ENCODE results near the gene HMCN1. TPM values are rescaled to one million over a fixed set of nuclear protein-coding genes. Genes with fewer than 3 reads are reported as not detected.

Gene HMCN1
- total and polyA plus RNA-seq, 2 experiments from 2014 or later: 1.6 to 8.7 TPM

GRCh38 chr1:185696422-185697150 lies 37.6 kb upstream of the HMCN1 start:
- H3K4me2 ChIP-seq: no peak overlapping the region
- H3K27ac ChIP-seq (ENCODE audit: low read depth): no peak overlapping the region
- H3K27me3 ChIP-seq (ENCODE audit: insufficient read depth): peaks cover 22% of the 10 kb centered on the region; the same call in 1 of the 2 replicates
- H3K36me3 ChIP-seq (ENCODE audit: insufficient read depth): no peaks in the 10 kb centered on the region
- peaks cover 4% of the 10 kb centered on the region for H3K4me1 ChIP-seq (ENCODE audit: insufficient read depth)
- peaks cover 26% of the 10 kb centered on the region for H3K4me1 Mint-ChIP-seq
- TF ChIP-seq EZH2phosphoT487 (IDR thresholded peaks at IDR 0.05; ENCODE audit: unreplicated experiment) (no peak), STAT1 (IDR thresholded peaks at IDR 0.05; ENCODE audit: unreplicated experiment) (no peak), REST (IDR thresholded peaks at IDR 0.05; ENCODE audit: unreplicated experiment) (no peak), ZNF462 (CRISPR knock-in tag; IDR thresholded peaks at IDR 0.05) (no peak), EZH2 (IDR thresholded peaks at IDR 0.05; ENCODE audit: low read depth, unreplicated experiment) (no peak), ETS1 (IDR thresholded peaks at IDR 0.05) (no peak), CREB1 (CRISPR knock-in tag; IDR thresholded peaks at IDR 0.05; ENCODE audit: low read depth) (no peak), ZNF331 (CRISPR knock-in tag; IDR thresholded peaks at IDR 0.05; ENCODE audit: low read depth) (no peak), POLR2AphosphoS5 (IDR thresholded peaks at IDR 0.05; ENCODE audit: low read depth) (no peak), JUNB (IDR thresholded peaks at IDR 0.05; ENCODE audit: unreplicated experiment) (no peak), ZNF114 (CRISPR knock-in tag; IDR thresholded peaks at IDR 0.05) (no peak)
- H3K9me3 Mint-ChIP-seq: no peaks in the 10 kb centered on the region
- H3K4me3 Mint-ChIP-seq: no peak overlapping the region
- no peaks in the 10 kb centered on the region for H3K79me2 ChIP-seq (replicated peaks; ENCODE audit: insufficient read depth)
- peaks cover 7% of the 10 kb centered on the region for H3K27me3 Mint-ChIP-seq (ENCODE audit: insufficient read depth, low read depth, poor library complexity)
- no peak for DNase-seq (ENCODE audit: low spot score)
- ATAC-seq: no peak
- no peaks in the 10 kb centered on the region for H3F3A ChIP-seq (replicated peaks; ENCODE audit: low read depth)
- H3K36me3 Mint-ChIP-seq (ENCODE audit: low read depth): no peaks in the 10 kb centered on the region
- H2AFZ ChIP-seq: no peak overlapping the region
- H3K27ac Mint-ChIP-seq: no peak overlapping the region
- no peaks in the 10 kb centered on the region for H4K20me1 ChIP-seq (replicated peaks; ENCODE audit: insufficient read depth)
- no peaks in the 10 kb centered on the region for H3K9me2 ChIP-seq (ENCODE audit: insufficient read depth)
- H3K4me3 ChIP-seq: no peak overlapping the region
